Mammary epithelial cell (primary cell): ENCODE measurements around the gene SLIT3.

Experiments
- EZH2 ChIP-seq: IDR thresholded peaks from 2 replicates; pipeline ENCODE4 v1.6.1; 2012; ENCODE audit warnings: low read length, inconsistent platforms, borderline replicate concordance
- TF ChIP-seq, protein P1 (sequence below), 2 donors: IDR thresholded peaks in 1 of 2; conservative IDR thresholded peaks in 1 of 2; 2 replicates each; pipeline ENCODE4 v1.5.1; 2011 to 2012; ENCODE audit warnings: inconsistent platforms in 2 of 2, low read length in 2 of 2, mild to moderate bottlenecking in 2 of 2, control low read depth in 1 of 2, low read depth in 1 of 2; ENCODE audit not compliant: insufficient read depth in 1 of 2; ENCODE audit errors: extremely low read depth in 1 of 2

DNA sequence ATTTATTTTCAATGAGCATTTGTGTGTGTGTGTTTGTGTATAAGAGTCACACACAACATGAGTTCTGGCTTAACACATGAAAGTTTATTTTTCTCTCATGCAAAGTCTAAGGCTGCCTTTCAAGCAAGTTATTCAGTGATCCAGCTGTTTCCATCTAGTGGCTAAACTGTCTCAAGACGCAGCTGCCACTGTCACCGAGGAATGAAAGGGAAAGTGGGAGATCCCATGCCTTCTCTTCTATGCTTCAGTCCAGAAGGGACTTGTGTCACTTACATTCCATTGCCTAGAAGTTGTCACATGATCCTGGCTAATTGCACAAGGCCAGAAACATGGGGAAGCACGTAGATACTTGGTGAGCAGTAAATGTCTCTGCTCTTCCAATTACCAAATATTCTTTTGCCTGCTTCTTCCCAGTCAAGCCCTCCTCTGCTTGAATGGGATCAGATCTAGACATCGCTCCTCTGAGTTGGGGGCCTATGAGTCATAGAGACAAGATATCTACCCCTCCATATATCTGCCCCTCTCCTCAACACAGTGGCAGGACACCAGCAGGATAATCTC is 30.4 kb upstream of the SLIT3 start:
- TF ChIP-seq, protein P1, sequence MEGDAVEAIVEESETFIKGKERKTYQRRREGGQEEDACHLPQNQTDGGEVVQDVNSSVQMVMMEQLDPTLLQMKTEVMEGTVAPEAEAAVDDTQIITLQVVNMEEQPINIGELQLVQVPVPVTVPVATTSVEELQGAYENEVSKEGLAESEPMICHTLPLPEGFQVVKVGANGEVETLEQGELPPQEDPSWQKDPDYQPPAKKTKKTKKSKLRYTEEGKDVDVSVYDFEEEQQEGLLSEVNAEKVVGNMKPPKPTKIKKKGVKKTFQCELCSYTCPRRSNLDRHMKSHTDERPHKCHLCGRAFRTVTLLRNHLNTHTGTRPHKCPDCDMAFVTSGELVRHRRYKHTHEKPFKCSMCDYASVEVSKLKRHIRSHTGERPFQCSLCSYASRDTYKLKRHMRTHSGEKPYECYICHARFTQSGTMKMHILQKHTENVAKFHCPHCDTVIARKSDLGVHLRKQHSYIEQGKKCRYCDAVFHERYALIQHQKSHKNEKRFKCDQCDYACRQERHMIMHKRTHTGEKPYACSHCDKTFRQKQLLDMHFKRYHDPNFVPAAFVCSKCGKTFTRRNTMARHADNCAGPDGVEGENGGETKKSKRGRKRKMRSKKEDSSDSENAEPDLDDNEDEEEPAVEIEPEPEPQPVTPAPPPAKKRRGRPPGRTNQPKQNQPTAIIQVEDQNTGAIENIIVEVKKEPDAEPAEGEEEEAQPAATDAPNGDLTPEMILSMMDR (conservative IDR thresholded peaks at IDR 0.05 in 1 of 2, IDR thresholded peaks at IDR 0.05 in 1 of 2; ENCODE audit: extremely low read depth in 1 of 2, insufficient read depth in 1 of 2, low read depth in 1 of 2, low read length in 2 of 2): no peak
- TF ChIP-seq EZH2: no peak
